Raji (cell line): Measurements from ENCODE around the gene CHGA.

Source experiments
- POLR2A ChIP-seq: IDR thresholded peaks from 2 replicates; pipeline ENCODE4 v1.6.1; 2011; ENCODE audit warnings: low read depth, low read length, control low read depth; ENCODE audit not compliant: insufficient read depth

Gene CHGA

DNA sequence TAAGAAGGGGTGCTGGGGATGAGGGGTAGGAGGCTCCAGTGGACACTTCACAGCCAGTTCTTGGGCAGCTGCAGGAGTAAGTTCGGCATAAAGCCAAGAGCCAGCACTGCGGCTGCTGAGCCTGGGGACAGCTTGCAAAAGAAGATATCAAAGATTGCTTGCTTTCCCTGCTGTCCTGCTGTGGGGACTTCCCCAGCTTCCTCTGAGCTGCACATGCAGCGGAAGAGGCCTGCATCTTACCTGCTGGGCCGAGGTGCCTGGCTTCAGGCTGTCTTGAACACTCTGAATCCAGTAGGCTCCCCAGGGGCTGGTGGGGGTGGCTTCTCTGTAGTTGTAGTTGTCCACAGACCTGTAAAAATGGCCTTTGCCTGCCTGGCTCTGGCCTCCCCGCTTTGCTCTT is 1.3 kb downstream of the CHGA start:
- TF ChIP-seq POLR2A: no peak

DNA sequence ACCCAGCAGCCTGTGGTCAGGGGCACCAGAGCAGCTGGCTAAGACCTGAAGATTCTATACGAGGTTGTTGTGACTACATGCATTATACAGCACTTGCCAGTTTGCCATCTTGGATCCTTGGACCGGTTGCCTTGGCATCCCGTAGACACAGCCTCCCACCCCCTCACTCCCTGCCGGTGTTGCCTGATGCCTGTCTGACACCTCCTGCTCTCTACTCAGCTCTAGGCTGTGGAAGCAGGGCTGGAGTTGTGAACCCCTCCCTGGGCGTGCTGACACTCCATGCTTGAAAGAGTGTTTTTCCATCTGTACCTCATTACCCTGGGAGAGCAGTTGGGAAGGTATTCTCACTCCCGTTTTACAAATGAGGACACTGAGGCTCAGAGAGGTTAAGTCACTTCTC is 2.5 kb downstream of the CHGA start:
- no peak for TF ChIP-seq POLR2A

DNA sequence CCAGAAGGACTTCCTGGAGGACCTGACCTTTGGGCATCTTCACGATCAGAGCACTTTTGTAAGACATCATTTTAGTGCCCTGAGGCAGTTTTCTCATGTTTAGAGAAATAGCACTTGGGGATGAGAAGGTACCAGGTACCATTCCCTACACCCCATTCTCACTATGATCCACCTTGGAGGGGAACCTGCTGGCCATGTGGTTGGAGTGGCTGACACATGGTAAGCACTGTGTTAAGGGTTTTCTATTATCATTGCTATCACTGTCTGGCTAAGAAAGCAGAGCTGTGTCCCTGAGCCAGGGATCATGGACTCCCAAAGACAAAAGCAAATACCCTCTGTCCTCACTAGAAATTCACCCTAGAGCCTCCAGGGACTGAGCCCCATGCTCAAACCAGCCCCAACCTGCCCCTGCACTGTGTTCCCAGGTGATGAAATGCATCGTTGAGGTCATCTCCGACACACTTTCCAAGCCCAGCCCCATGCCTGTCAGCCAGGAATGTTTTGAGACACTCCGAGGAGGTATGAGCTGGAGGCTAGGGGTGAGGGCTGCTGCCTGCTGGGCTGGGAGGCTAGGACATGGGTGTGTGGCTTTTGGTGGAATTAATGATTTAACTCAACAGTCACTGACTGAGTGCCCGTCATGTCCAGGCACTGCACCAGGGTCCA is 3.4 kb downstream of the CHGA start:
- no peak for TF ChIP-seq POLR2A

DNA sequence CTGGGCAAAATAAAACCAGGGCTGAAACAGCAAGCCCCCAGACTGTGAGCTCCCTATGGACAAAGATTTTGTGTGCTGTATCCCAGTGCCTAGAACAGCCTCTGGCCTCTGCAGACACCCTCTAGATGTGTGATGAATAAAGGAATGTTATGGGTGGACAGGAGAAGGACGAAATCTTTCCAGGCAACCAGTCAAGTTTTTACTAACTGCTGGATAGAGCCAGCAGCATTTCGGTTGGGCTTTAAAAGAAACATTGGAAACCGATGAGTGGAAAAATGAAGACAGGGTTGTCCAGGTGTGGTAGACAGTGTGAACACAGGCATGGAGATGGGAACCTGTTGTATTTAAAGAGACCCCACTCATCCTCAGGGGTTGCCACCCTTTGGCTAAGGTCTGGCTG is 4.0 kb downstream of the CHGA start:
- no peak for TF ChIP-seq POLR2A

DNA sequence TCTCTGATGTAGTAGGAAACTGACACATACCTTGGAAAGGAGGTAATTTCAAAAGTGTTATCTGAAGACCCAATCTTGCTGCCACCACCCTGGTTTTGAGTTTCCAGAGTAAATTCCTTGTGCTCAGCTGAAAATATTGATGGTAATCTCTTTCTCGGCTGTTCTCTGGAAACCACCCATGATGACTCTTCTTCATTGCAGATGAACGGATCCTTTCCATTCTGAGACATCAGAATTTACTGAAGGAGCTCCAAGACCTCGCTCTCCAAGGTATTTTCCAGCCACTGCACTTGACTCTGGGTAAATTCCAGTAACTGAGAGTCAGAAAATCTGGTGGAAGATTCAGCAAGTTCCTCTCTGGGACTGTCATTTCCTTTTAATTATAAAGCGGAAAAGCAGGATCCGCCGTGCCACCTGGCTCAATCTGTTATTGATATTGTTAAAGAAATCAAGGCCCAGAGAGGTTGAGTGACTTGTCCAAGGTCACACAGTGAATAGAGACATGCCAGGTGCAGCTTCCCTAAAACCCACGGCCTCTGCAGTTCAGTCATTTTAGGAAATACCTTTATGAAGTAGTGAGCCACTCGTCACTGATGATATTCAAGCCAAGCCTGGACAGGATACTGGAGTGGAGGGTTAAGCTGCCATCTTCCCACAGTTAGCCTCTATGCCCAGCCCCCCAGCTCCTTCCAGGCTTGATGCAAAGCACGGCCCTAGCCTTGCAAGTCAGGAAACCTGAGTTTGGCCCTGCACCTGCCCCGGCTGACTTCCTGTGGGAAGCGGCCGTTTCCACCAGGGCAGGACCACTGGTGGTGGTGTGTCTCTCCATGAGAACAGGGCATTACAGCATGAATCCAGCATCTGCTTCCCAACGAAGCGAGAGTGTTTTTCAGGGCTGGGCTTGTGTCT is 4.7 kb downstream of the CHGA start:
- no peak for TF ChIP-seq POLR2A

DNA sequence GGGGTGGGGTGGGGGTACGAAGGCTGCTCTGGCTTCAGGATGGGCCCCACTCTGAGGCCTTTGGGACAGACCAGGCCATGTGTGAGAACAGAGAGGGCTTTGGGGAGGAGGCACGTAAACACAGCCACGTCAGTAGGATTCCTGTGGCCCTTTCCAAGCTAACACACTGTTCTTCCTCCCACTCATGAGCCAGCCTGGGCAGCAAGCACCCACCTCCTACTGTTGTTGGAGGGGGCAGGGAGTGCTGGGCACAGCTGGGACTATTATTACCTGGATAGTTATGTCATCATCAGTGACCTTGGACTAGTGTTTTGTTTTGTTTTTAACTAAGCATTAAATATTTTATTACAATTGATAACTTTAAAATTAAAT is 5.3 kb downstream of the CHGA start:
- TF ChIP-seq POLR2A: no peak

DNA sequence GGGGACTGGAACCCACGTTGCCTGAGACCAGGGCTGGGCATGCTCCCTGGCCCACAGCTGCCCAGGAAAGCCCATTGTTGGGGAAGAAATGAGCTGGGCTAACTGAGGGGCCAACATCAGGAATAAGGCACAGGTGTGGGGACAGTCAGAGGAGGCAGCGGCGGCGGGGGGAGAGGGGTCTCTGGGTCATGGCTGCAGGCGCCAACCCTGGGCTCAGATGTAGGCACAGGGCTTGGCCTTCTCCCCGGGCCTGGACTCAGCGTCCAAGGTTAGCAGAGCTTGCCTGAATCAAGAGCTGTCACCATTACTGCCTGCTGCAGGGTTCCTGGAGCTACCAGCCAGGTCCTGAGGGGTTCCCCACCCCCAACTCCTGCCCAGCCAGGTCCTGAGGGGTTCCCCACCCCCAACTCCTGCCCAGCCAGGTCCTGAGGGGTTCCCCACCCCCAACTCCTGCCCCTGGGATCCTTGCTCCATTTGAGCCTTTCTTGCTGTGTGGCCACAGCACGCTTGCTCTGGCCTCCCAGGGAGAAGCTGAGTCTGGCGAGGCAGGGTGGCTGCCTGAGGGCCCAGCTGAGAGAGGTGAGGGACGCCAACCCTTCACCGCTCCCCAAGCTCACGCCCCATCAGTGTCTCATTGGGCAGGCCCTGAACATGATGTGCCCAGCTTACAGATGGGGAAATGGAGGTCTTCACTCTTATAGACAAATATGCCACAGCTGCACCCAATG is 6.2 kb downstream of the CHGA start:
- TF ChIP-seq POLR2A: no peak

DNA sequence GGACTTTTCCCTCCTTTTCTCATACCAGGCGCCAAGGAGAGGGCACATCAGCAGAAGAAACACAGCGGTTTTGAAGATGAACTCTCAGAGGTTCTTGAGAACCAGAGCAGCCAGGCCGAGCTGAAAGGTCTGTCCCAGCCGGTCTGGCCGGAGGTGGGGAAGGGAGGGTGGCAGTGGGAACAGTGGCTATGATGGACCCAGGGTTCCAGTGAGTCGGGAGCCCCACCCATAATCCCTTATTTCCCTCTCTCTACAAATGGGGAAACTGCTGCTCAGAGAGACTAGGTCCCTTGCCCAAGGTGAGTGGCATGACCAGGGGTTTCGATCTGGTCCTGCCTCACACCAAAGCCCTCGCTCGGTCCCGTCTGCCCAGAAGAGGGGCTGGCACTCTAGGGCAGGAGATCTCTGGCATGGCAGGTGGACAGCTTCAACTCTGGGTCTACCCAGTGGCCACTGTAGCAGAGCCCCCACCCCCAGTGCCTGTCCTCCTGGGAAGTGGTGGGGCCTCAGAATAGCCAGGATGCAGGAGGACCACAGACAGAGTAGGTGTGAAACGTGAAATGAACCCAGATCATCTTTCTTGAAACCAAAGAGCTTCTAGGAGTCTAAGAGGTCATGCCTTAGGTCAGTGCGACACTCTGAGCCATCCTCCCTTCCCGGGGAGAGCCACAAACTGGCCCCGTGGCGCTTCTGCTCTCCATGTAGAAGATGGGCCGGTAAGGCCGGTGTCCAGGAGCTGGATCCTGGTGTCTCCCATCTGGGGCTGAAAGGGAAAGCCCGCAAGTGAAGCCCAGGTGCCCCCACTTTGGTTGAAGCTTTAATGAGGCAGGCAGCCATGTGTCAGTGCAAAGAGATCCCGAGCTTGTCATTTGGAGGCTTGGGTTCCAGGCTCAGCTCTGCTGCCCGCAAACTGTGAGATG is 7.0 kb downstream of the CHGA start:
- TF ChIP-seq POLR2A: no peak

DNA sequence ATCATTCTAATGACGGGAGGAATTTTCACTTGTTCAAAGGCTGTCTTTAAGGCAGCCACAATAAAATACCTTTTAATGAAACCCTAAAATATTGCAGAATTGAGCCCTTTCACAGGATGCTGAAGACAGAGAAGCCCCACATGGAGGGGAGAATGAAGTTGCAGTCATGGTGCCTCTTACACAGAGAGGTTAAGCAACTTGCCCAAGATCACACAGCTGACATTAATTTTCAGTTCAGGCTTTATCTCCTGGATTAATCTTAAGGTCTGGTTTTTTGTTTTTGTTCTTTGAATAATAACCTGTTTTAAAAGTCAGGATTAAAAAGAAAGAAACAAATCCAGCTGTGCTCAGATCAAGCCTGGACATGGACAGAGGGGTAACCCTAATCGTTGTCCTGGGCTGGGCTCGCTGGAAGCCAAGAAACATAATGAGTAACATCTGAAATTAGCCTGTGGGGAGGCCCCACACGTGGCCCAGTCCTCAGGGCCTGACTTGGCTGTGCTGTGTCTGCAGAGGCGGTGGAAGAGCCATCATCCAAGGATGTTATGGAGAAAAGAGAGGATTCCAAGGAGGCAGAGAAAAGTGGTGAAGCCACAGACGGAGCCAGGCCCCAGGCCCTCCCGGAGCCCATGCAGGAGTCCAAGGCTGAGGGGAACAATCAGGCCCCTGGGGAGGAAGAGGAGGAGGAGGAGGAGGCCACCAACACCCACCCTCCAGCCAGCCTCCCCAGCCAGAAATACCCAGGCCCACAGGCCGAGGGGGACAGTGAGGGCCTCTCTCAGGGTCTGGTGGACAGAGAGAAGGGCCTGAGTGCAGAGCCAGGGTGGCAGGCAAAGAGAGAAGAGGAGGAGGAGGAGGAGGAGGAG is 8.0 kb downstream of the CHGA start:
- no peak for TF ChIP-seq POLR2A

DNA sequence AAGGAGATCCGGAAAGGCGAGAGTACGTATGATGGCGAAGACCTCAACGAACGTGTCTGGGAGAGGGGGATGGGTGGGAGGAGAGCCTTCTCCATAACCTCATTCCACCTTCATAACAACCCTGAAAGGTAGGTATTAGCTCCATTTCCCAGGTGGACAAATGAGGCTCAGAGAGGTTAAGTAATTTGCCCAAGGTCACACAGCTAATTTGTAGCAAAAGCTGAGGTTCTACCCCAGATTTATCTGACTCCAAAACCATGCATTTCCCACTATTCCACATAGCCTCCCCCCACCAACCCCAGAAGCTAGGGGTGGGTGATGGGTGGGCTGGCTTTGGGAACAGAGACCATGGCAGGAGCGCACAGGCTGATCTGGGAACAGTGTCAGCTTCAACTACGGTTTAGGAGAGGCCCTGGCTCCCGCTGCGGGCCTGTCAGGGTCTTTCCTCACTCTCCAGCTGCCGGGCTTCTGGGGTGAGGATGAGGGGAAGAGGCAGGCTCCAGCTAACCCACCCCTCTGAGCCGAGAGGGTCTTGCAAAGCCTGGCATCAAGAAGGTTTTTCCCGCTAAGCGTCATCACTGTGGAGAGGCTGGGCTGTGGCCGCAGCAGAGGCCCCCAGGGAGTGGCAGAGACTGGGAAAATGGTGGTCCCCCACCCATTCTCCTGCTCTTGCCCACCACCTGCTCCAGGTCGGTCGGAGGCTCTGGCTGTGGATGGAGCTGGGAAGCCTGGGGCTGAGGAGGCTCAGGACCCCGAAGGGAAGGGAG is 8.9 kb downstream of the CHGA start:
- no peak for TF ChIP-seq POLR2A

DNA sequence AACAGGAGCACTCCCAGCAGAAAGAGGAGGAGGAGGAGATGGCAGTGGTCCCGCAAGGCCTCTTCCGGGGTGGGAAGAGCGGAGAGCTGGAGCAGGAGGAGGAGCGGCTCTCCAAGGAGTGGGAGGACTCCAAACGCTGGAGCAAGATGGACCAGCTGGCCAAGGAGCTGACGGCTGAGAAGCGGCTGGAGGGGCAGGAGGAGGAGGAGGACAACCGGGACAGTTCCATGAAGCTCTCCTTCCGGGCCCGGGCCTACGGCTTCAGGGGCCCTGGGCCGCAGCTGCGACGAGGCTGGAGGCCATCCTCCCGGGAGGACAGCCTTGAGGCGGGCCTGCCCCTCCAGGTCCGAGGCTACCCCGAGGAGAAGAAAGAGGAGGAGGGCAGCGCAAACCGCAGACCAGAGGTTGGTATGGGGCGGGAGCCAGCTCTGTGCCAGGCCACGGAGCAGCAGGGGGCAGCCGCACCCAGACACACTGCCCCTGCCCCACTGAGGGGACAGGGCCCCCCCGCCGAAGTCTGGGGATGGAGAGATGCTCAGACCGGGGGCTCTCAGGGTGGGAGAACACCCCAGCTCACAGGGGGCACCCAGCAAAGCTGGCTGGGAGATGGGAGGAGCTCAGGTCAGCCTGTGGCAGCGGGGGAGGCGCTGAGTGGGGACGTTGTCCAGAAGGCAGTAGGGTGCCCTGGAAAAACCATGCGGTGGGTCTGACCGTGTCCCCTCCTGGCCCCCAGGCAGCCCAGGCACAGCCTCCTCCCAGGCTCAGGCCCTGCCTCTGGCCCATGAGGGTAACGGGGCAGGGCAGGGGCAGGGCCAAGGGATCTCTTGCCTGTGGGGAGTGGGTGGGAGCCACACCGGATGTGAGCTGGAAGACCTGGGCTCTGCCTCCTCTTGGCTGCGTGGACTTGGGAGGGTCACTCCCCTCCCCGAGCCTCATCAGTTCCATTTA is 9.8 kb downstream of the CHGA start:
- TF ChIP-seq POLR2A: no peak

DNA sequence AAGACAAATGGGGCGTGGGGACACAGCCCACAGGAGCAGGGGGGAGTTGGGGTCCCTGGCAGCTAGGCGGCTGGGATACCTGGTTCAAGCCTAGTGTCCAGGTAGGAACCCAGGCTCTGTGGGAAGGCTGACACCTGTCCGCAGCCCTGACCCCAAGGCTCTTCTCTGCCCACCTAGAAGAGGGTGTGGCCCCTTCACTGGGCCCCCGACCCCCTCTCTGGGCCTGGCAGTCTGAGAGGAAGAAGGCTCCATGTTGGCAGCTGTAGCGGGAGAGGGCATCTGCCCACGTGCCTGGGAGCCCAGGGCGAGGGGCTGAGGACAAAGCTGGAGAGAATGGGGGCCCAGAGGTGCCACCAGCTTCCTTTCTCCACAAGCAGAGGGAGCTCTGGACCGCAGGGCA is 10.5 kb downstream of the CHGA start:
- TF ChIP-seq POLR2A: no peak
